ENCODE data around the gene TBC1D25.

- TF ChIP-seq, protein P1, sequence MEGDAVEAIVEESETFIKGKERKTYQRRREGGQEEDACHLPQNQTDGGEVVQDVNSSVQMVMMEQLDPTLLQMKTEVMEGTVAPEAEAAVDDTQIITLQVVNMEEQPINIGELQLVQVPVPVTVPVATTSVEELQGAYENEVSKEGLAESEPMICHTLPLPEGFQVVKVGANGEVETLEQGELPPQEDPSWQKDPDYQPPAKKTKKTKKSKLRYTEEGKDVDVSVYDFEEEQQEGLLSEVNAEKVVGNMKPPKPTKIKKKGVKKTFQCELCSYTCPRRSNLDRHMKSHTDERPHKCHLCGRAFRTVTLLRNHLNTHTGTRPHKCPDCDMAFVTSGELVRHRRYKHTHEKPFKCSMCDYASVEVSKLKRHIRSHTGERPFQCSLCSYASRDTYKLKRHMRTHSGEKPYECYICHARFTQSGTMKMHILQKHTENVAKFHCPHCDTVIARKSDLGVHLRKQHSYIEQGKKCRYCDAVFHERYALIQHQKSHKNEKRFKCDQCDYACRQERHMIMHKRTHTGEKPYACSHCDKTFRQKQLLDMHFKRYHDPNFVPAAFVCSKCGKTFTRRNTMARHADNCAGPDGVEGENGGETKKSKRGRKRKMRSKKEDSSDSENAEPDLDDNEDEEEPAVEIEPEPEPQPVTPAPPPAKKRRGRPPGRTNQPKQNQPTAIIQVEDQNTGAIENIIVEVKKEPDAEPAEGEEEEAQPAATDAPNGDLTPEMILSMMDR (IDR thresholded peaks at IDR 0.05; ENCODE audit: insufficient read depth, low read length), result no peak
- no peak for TF ChIP-seq POLR2AphosphoS5 (IDR thresholded peaks at IDR 0.05; ENCODE audit: low read depth)
- no peak for TF ChIP-seq GABPA (IDR thresholded peaks at IDR 0.05; ENCODE audit: low read depth)
- TF ChIP-seq REST (IDR thresholded peaks at IDR 0.05; ENCODE audit: insufficient replicate concordance, low read depth), result no peak
These were observed 47.1 kb upstream of the TBC1D25 start for GRCh38 chrX:48492293-48492910.
